ENCODE data around the gene PNP. TPM values are rescaled to one million over a fixed set of nuclear protein-coding genes. Genes with fewer than 3 reads are reported as not detected.

The PNP gene
- total and polyA plus RNA-seq, 11 donors = 4.2 to 38.5 (median 10.5) TPM

DNA sequence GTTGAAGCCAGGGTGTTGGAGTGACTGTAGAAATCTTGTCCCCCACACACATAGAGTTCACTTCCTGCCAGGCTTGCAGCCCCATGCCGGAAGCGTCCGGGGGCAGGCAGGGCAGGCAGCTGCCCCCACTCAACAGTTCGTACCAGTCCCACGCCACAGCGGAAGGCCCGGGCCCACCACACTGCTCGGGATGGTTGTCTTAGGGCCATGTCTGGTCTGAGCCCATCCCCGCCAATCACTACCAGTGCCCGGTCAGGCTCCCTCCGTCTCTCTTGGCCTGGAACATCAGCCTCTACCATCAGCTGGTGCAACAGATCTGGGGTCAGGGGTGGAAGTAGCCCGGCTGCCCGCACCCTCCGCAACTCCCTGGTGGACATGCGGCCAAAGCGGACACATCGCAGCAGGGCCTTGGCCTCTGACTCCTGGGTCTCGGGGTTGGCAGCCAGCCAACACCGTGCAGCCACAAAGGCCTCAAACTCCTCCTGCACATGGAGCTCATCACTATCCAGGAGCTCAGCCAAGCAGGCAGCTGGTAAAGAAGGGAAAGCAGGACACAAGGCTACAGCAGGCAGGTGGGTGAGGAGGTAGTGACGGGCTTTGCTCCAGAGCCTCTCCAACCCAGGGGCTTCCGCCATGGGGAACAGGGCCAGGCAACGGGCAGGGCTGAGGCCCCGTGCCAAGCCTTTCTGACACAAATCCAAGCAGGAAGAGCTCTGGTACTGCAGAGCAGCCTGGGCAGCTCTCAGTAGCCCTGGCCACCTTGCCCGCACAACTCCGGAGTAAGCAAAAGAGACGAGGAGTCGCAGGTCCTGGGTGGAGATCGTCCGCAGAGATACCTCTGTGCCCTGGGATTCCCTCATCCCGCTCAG lies 39.2 kb upstream of the PNP start:
- peaks cover 0 to 3% (median 0%) of the 10 kb centered on the region in 9 donors for H3K36me3 ChIP-seq
- no peaks in the 10 kb centered on the region for H3K27me3 ChIP-seq
- H3K9me3 ChIP-seq = no peaks in the 10 kb centered on the region
- WGBS, 4 donors = 71 to 80% (median 74%) methylated on average over 11 to 30 of the region's 30 CpGs
- peak; percentile 29 to 55 (median 45) for ATAC-seq
- intact Hi-C loops (cut with DNase I) = no loop called here
- no peak overlapping the region for H3K27ac ChIP-seq
- no peak overlapping the region for H3K4me3 ChIP-seq
- peak in 4 of 5 donors; percentile 18 to 58 (median 46) for DNase-seq
- TF ChIP-seq, protein P1, sequence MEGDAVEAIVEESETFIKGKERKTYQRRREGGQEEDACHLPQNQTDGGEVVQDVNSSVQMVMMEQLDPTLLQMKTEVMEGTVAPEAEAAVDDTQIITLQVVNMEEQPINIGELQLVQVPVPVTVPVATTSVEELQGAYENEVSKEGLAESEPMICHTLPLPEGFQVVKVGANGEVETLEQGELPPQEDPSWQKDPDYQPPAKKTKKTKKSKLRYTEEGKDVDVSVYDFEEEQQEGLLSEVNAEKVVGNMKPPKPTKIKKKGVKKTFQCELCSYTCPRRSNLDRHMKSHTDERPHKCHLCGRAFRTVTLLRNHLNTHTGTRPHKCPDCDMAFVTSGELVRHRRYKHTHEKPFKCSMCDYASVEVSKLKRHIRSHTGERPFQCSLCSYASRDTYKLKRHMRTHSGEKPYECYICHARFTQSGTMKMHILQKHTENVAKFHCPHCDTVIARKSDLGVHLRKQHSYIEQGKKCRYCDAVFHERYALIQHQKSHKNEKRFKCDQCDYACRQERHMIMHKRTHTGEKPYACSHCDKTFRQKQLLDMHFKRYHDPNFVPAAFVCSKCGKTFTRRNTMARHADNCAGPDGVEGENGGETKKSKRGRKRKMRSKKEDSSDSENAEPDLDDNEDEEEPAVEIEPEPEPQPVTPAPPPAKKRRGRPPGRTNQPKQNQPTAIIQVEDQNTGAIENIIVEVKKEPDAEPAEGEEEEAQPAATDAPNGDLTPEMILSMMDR (IDR thresholded peaks at IDR 0.05) = no peak
- no peak for TF ChIP-seq POLR2A (IDR thresholded peaks at IDR 0.05)
- H3K4me1 ChIP-seq = peaks cover 0 to 47% (median 5%) of the 10 kb centered on the region in 12 donors

DNA sequence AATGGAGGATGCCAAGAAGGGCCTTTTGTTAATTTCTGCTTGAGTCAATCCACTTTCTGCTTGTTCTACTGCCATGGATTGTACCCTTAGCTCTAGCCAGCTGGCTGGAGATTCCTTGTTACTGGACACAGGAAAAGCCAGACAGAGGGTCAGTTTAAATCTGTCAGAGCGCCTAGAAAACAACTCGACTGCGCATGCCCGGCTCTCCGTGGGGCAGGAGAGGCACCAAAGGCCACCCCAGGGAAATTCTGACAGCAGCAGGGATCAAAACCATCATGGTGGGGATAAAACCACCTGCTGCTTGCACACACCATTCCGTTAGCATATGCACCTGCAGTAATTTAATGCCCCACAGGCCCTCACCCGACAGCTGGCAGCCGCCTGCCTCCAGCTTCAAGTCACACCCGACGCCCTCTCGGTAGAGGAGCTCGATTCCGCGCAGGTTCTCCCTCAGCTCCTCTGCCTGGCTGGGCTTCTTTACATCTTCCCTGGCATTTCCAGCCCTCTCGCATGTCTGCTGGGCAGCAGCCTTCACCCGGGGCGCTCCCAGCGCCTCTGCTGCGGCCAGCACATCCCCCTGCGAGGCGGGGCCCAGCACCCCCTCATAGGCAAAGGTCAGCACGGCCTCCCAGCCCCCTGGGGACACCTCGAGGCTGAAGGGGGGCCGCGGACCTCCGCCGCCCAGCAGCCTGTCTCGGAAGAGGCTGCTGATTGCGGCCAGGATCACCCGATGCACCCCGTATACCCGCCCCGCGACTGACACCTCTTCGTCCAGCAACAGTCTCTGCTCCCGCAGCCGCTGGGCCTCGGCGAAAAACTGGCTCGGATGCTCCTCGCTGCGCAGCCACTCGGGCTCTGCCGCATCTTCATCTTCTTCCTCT lies 34.3 kb upstream of the PNP start:
- 15 to 22% (median 20%) methylated on average over 35 to 44 of the region's 44 CpGs for WGBS, 4 donors
- DNase-seq = peak; percentile 44 to 87 (median 66)
- no peak for TF ChIP-seq POLR2A (IDR thresholded peaks at IDR 0.05)
- TF ChIP-seq, protein P1 (IDR thresholded peaks at IDR 0.05) = no peak
- ATAC-seq = peak; percentile 52 to 73 (median 65)
- H3K4me1 ChIP-seq = peaks cover 0 to 32% (median 10%) of the 10 kb centered on the region in 12 donors
- peaks cover 0 to 1% (median 0%) of the 10 kb centered on the region in 9 donors for H3K36me3 ChIP-seq
- peak overlapping the region in 11 of 12 donors; percentile 4 to 83 (median 70) for H3K27ac ChIP-seq
- intact Hi-C loops (cut with DNase I) = no loop called here
- H3K4me3 ChIP-seq = peak overlapping the region in 11 of 12 donors; percentile 17 to 61 (median 50)
- peaks cover 0 to 6% (median 0%) of the 10 kb centered on the region in 9 donors for H3K27me3 ChIP-seq
- H3K9me3 ChIP-seq = no peaks in the 10 kb centered on the region

DNA sequence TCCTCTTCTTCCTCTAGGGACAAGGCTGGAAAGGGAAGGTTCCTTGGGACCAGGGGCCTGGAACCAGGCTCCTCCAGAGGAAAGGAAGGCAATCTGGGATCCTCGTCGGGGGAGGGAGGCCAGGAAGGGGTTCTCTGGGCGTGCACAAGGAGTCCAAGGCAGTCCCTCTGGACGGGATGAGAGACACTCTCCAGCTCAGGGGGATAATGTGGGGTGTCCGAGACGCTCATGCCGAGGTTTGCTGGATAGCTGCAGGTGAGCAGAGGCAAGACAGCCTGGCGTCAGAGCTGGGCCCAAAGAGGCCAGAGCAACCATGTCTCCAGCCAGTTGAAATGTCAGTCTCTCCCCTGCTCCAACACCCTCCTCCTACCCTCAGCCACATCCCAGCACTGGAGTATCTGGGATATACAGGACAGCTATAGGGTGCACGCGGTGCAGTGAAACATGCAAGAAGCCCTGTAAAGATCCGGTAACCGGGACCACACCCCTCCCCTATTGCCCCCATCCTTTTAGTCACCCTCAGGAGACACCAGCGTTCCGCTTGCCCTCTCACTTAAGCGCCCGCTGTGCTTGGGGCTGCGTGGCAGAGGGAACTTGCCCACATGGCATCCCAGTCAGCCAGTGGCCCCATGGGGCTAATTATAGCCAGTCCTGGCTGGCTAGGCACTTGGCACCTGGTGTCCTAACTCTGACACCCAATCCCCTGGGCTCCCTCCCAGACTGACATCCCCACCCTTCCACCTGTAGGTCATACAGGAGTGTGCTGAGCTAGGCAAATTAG lies 33.4 kb upstream of the PNP start, which contains the start of gene KLHL33:
TSS of gene KLHL33 (minus strand) at position 585 of the 781 bp plus-strand sequence. CDS start at position 230, 355 bp downstream.
- no peaks in the 10 kb centered on the region for H3K9me3 ChIP-seq
- no peaks in the 10 kb centered on the region for H3K36me3 ChIP-seq
- H3K4me3 ChIP-seq = peak within 1 kb of the TSS in 11 of 12 donors; percentile 17 to 61 (median 50)
- peaks cover 0 to 24% (median 9%) of the 10 kb centered on the region in 12 donors for H3K4me1 ChIP-seq
- intact Hi-C loops (cut with DNase I) = no loop called here
- TF ChIP-seq POLR2A (IDR thresholded peaks at IDR 0.05) = no peak
- TF ChIP-seq, protein P1 (IDR thresholded peaks at IDR 0.05) = no peak
- peak within 1 kb of the TSS in 11 of 12 donors; percentile 4 to 83 (median 70) for H3K27ac ChIP-seq
- 67 to 78% (median 72%) methylated on average over 16 to 17 of the region's 17 CpGs for WGBS, 4 donors
- DNase-seq (no peak), ATAC-seq (peak in 3 of 4 donors; percentile 15 to 33 (median 19))
- peaks cover 0 to 6% (median 0%) of the 10 kb centered on the region in 9 donors for H3K27me3 ChIP-seq
